Endothelial cell of hepatic sinusoid (primary cell): ENCODE results near the gene CILP2.

Experiments used
- in situ Hi-C: cut with HindIII; loops from 2 replicates; pipeline ENCODE4 v1.10.0; 2017; ENCODE audit warnings: low sequenced_read_pairs

The CILP2 gene

GRCh38 chr19:19538061-19538784, at the start of gene CILP2:
TSS of gene CILP2 (plus strand) at chr19:19538265. CDS start at chr19:19538350, 85 bp downstream.
- in situ Hi-C loops = loop anchor here (10.0 kb wide), 1 partner anchor 203 kb away; no protein-coding TSS in a partner anchor

- in situ Hi-C loops = no loop called here
These were observed 49.0 kb upstream of the CILP2 start for GRCh38 chr19:19488875-19489690.

- in situ Hi-C loops = no loop called here
These were observed 48.3 kb upstream of the CILP2 start for GRCh38 chr19:19489804-19490204.

- in situ Hi-C loops = no loop called here
These were observed 47.7 kb upstream of the CILP2 start for GRCh38 chr19:19490214-19490968.

- in situ Hi-C loops = no loop called here
These were observed 46.6 kb upstream of the CILP2 start for GRCh38 chr19:19491321-19492025.

- in situ Hi-C loops = no loop called here
These were observed 45.9 kb upstream of the CILP2 start for GRCh38 chr19:19492026-19492610.

- in situ Hi-C loops = no loop called here
These were observed 44.1 kb upstream of the CILP2 start for GRCh38 chr19:19493841-19494546.

GRCh38 chr19:19495614-19496603, 42.2 kb upstream of the CILP2 start:
- in situ Hi-C loops = no loop called here

GRCh38 chr19:19498255-19498991, 39.6 kb upstream of the CILP2 start:
- in situ Hi-C loops = no loop called here

- in situ Hi-C loops = no loop called here
These were observed 38.6 kb upstream of the CILP2 start for GRCh38 chr19:19499272-19499995.

- in situ Hi-C loops = loop anchor here (10.0 kb wide), 1 partner anchor 166 kb away; no protein-coding TSS in a partner anchor
These were observed 37.0 kb upstream of the CILP2 start for GRCh38 chr19:19500975-19501644.

- in situ Hi-C loops = loop anchor here (10.0 kb wide), 1 partner anchor 167 kb away; no protein-coding TSS in a partner anchor
These were observed 36.3 kb upstream of the CILP2 start for GRCh38 chr19:19501798-19502197.

- in situ Hi-C loops = loop anchor here (10.0 kb wide), 1 partner anchor 167 kb away; no protein-coding TSS in a partner anchor
These were observed 35.8 kb upstream of the CILP2 start for GRCh38 chr19:19502281-19502680.

- in situ Hi-C loops = loop anchor here (10.0 kb wide), 1 partner anchor 168 kb away; no protein-coding TSS in a partner anchor
These were observed 35.1 kb upstream of the CILP2 start for GRCh38 chr19:19502808-19503602.
